HCT116 (cell line): ENCODE results near the gene ZNF182. TPM values are rescaled to one million over a fixed set of nuclear protein-coding genes. Genes with fewer than 3 reads are reported as not detected.

Source experiments
- ATAC-seq: fragments of 200-7000 bp; cut with Tn5 transposase; 2 replicates; pipeline ENCODE4 v1.9.1; 2020; ENCODE audit warnings: mild to moderate bottlenecking, moderate library complexity
- BruUV-seq: library from RNA; stranded (reverse); fragments of 400-500 nt; replicated peaks from 2 replicates; lab custom pipeline; 2021; lab: Mats Ljungman, UMichigan
- CTCF ChIA-PET: fragments of 300-600 bp; sonication (Branson Sonifier 250); formaldehyde crosslinking; loops from one replicate; lab custom pipeline; 2021; ENCODE audit warnings: antibody characterized with exemption; lab: Charles Lee
- POLR2A ChIA-PET: fragments of 300-600, 350-600 bp; sonication (Branson Sonifier 250); formaldehyde crosslinking; loops from one replicate; lab custom pipeline; 2021; ENCODE audit warnings: antibody characterized with exemption; lab: Charles Lee
- RAD21 ChIA-PET, 2 experiments: fragments of 300-600 bp; sonication (Branson Sonifier 250); formaldehyde crosslinking; loops; one replicate each; lab custom pipeline; 2023; ENCODE audit warnings: low total read pairs in 2 of 2; ENCODE audit not compliant: uncharacterized antibody in 2 of 2, unreplicated experiment in 2 of 2, low non-redundant PET in 1 of 2; lab: Charles Lee
- DNase-seq: peaks from one replicate; pipeline ENCODE4 v3.0.0-alpha.2; 2010; ENCODE audit warnings: low read depth, low spot score
- H2AFZ ChIP-seq: fragments of 200-600 bp; shearing (Covaris generic), sonication (generic); 2 replicates; pipeline ENCODE4 v1.6.1; 2017; ENCODE audit warnings: low read depth, mixed run types, mixed read lengths, antibody characterized with exemption, low read length; ENCODE audit not compliant: poor library complexity, severe bottlenecking
- H3K27ac ChIP-seq: 2 replicates; pipeline ENCODE4 v1.5.1; 2012; ENCODE audit warnings: low read depth, low read length
- H3K27me3 ChIP-seq: fragments of 200-600 bp; sonication (generic); 2 replicates; pipeline ENCODE4 v1.6.1; 2016; ENCODE audit warnings: mixed run types, low read length, mixed read lengths; ENCODE audit not compliant: insufficient read depth
- H3K36me3 ChIP-seq, 2 experiments: fragments of 200-500 bp in 1 of 2; fragments of 200-600 bp in 1 of 2; sonication (Bioruptor generic) in 1 of 2; sonication (generic) in 1 of 2; 2 replicates each; pipeline versions ENCODE4 v1.5.1 to v1.6.1; 2014 to 2016; ENCODE audit warnings: low read length in 2 of 2, inconsistent platforms in 1 of 2, mixed read lengths in 1 of 2, mixed run types in 1 of 2; ENCODE audit not compliant: insufficient read depth in 2 of 2, control insufficient read depth in 1 of 2
- H3K4me1 ChIP-seq, 2 experiments: fragments of 200-600 bp in 1 of 2; sonication (generic) in 1 of 2; 2 replicates each; pipeline versions ENCODE4 v1.5.1 to v1.6.1; 2012 to 2017; ENCODE audit warnings: low read length in 2 of 2, inconsistent platforms in 1 of 2, mild to moderate bottlenecking in 1 of 2, mixed read lengths in 1 of 2, mixed run types in 1 of 2, moderate library complexity in 1 of 2; ENCODE audit not compliant: insufficient read depth in 2 of 2, control insufficient read depth in 1 of 2
- H3K4me2 ChIP-seq: fragments of 200-600 bp; sonication (generic); 2 replicates; pipeline ENCODE4 v1.6.1; 2017; ENCODE audit warnings: mixed run types, low read length, mixed read lengths
- H3K4me3 ChIP-seq, 2 experiments: fragments of 200-600 bp in 1 of 2; sonication (generic) in 1 of 2; replicated peaks in 1 of 2; 2 replicates each; pipeline ENCODE4 v1.5.1; 2011 to 2016; ENCODE audit warnings: low read length in 2 of 2, control low read depth in 1 of 2, low read depth in 1 of 2, mild to moderate bottlenecking in 1 of 2, mixed read lengths in 1 of 2, mixed run types in 1 of 2
- H3K79me2 ChIP-seq: fragments of 200-600 bp; sonication (generic); 2 replicates; pipeline ENCODE4 v1.6.1; 2017; ENCODE audit warnings: mild to moderate bottlenecking, mixed run types, low read length, moderate library complexity, mixed read lengths; ENCODE audit not compliant: insufficient read depth
- H3K9ac ChIP-seq: fragments of 200-600 bp; sonication (generic); 2 replicates; pipeline ENCODE4 v1.6.1; 2016; ENCODE audit warnings: low read length, mixed read lengths
- H3K9me2 ChIP-seq: fragments of 200-600 bp; sonication (generic), shearing (Covaris generic); 2 replicates; pipeline ENCODE4 v1.6.1; 2017; ENCODE audit warnings: mixed run types, mild to moderate bottlenecking, moderate library complexity; ENCODE audit not compliant: insufficient read depth
- H3K9me3 ChIP-seq, 2 experiments: fragments of 200-500 bp in 1 of 2; fragments of 200-600 bp in 1 of 2; sonication (Bioruptor generic) in 1 of 2; sonication (generic) in 1 of 2; 2 replicates each; pipeline ENCODE4 v1.6.1; 2014 to 2017; ENCODE audit warnings: low read length in 2 of 2, mixed read lengths in 2 of 2, inconsistent platforms in 1 of 2, low read depth in 1 of 2, mild to moderate bottlenecking in 1 of 2, mixed run types in 1 of 2, moderate library complexity in 1 of 2; ENCODE audit not compliant: control insufficient read depth in 1 of 2, insufficient read depth in 1 of 2
- H4K20me1 ChIP-seq: fragments of 200-600 bp; sonication (generic), shearing (Covaris generic); 2 replicates; pipeline ENCODE4 v1.6.1; 2017; ENCODE audit warnings: mixed run types, mild to moderate bottlenecking, moderate library complexity; ENCODE audit not compliant: insufficient read depth
- CBX3 ChIP-seq: IDR thresholded peaks from 2 replicates; pipeline ENCODE4 v1.6.1; 2012; ENCODE audit warnings: low read depth
- CEBPB ChIP-seq: IDR thresholded peaks from 2 replicates; pipeline ENCODE4 v1.6.1; 2012; ENCODE audit warnings: low read depth
- EGR1 ChIP-seq: IDR thresholded peaks from 2 replicates; pipeline ENCODE4 v1.6.1; 2012; ENCODE audit warnings: low read depth
- ELF1 ChIP-seq: IDR thresholded peaks from 2 replicates; pipeline ENCODE4 v1.6.1; 2012; ENCODE audit warnings: low read depth, borderline replicate concordance
- EZH2phosphoT487 ChIP-seq: fragments of 200-600 bp; IDR thresholded peaks from 2 replicates; pipeline ENCODE4 v1.6.1; 2018; ENCODE audit warnings: antibody characterized with exemption, borderline replicate concordance
- FOSL1 ChIP-seq: IDR thresholded peaks from 2 replicates; pipeline ENCODE4 v1.6.1; 2012; ENCODE audit warnings: low read depth
- JUND ChIP-seq: IDR thresholded peaks from 2 replicates; pipeline ENCODE4 v1.6.1; 2012
- POLR2A ChIP-seq: IDR thresholded peaks from 2 replicates; pipeline ENCODE4 v1.7.0; 2011; ENCODE audit warnings: borderline replicate concordance; ENCODE audit not compliant: insufficient read depth, insufficient read length; ENCODE audit errors: extremely low read depth
- POLR2AphosphoS5 ChIP-seq: IDR thresholded peaks from 2 replicates; pipeline ENCODE4 v1.6.1; 2011; ENCODE audit warnings: mild to moderate bottlenecking, low read depth, low read length, moderate library complexity
- RAD21 ChIP-seq: IDR thresholded peaks from 2 replicates; pipeline ENCODE4 v1.6.1; 2012; ENCODE audit warnings: low read depth, mild to moderate bottlenecking
- SIN3A ChIP-seq: IDR thresholded peaks from 2 replicates; pipeline ENCODE4 v1.6.1; 2012; ENCODE audit warnings: low read depth
- SP1 ChIP-seq: IDR thresholded peaks from 2 replicates; pipeline ENCODE4 v1.6.1; 2012; ENCODE audit warnings: low read depth
- SRF ChIP-seq: IDR thresholded peaks from 2 replicates; pipeline ENCODE4 v1.6.1; 2012; ENCODE audit warnings: low read depth
- TCF7L2 ChIP-seq: IDR thresholded peaks from 2 replicates; pipeline ENCODE4 v1.7.0; 2011; ENCODE audit warnings: borderline replicate concordance, inconsistent platforms; ENCODE audit not compliant: insufficient read depth, insufficient read length; ENCODE audit errors: extremely low read depth
- ZFX ChIP-seq: fragments of 450-650 bp; IDR thresholded peaks from 2 replicates; pipeline ENCODE4 v1.6.1; 2017
- ZNF274 ChIP-seq: fragments of 200-500 bp; sonication (Bioruptor generic); IDR thresholded peaks from 2 replicates; pipeline ENCODE4 v1.6.1; 2014; ENCODE audit warnings: mild to moderate bottlenecking, low read depth, low read length, inconsistent platforms
- intact Hi-C: fragments of 100-400 bp; cut with micrococcal nuclease; formaldehyde crosslinking; loops from 2 replicates; pipeline ENCODE4 v1.10.0; 2022
- total RNA-seq: library from RNA; stranded (reverse); gene quantifications from one replicate; pipeline ENCODE4 v1.2.1, GENCODE V29; 2021; ENCODE audit not compliant: unreplicated experiment
- TF ChIP-seq, protein P1 (sequence below): IDR thresholded peaks from 2 replicates; pipeline ENCODE4 v1.6.1; 2012
- TF ChIP-seq, protein P2 (sequence below): IDR thresholded peaks from 2 replicates; pipeline ENCODE4 v1.6.1; 2012; ENCODE audit warnings: low read depth
- TF ChIP-seq, protein P3 (sequence below): IDR thresholded peaks from 2 replicates; pipeline ENCODE4 v1.6.1; 2011; ENCODE audit warnings: mild to moderate bottlenecking, low read length, moderate library complexity; ENCODE audit not compliant: insufficient replicate concordance; ENCODE audit errors: extremely low read depth
- TF ChIP-seq, protein P4 (sequence below), 3 experiments: fragments of 200-600 bp in 1 of 3; sonication (generic) in 1 of 3; IDR thresholded peaks in 2 of 3; conservative IDR thresholded peaks in 1 of 3; 2 replicates each; pipeline ENCODE4 v1.5.1; 2012 to 2017; ENCODE audit warnings: low read depth in 2 of 3, low read length in 2 of 3, antibody characterized with exemption in 1 of 3, borderline replicate concordance in 1 of 3, control low read depth in 1 of 3, mild to moderate bottlenecking in 1 of 3, mixed read lengths in 1 of 3, mixed run types in 1 of 3, moderate library complexity in 1 of 3; ENCODE audit not compliant: insufficient read depth in 1 of 3

The ZNF182 gene
- total RNA-seq, 1 experiment from 2014 or later: 5.1 TPM

DNA sequence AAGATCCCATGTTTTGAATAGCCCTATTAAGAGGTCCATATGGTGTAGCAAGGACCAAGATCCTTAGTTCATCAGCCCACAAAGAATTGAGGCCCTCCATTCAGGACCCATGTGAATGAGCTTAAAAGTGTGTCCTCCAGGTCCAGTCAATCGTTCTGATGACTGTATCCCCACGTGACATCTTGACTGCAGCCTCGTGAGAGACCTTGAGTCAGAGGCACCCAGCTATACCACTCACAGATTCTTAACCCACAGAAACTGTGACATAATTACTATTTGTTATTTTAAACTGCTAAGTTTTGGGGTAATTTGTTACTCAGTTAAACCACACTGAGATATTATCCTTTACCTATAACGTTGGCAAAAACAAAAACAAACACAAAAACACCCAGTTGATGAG lies 62.4 kb downstream of the ZNF182 start:
- no peak for DNase-seq
- no peaks in the 10 kb centered on the region for H3K27me3 ChIP-seq
- H2AFZ ChIP-seq: no peak overlapping the region
- no peak overlapping the region for H3K4me3 ChIP-seq
- H3K4me1 ChIP-seq: no peaks in the 10 kb centered on the region
- BruUV-seq: no TSS peak
- ChIA-PET CTCF (no interaction called here), RAD21 (no interaction called here), POLR2A (no interaction called here)
- H3K27ac ChIP-seq: no peak overlapping the region
- no peaks in the 10 kb centered on the region for H3K9me3 ChIP-seq
- no peak for ATAC-seq
- TF ChIP-seq EGR1 (no peak), SP1 (no peak), TCF7L2 (no peak), EZH2phosphoT487 (no peak), SRF (no peak), FOSL1 (no peak), POLR2AphosphoS5 (no peak), SIN3A (no peak), POLR2A (no peak), ELF1 (no peak), JUND (no peak), CBX3 (no peak), CEBPB (no peak), ZNF274 (no peak), ZFX (no peak), RAD21 (no peak)
- TF ChIP-seq, protein P1, sequence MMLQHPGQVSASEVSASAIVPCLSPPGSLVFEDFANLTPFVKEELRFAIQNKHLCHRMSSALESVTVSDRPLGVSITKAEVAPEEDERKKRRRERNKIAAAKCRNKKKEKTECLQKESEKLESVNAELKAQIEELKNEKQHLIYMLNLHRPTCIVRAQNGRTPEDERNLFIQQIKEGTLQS: no peak
- TF ChIP-seq, protein P2, sequence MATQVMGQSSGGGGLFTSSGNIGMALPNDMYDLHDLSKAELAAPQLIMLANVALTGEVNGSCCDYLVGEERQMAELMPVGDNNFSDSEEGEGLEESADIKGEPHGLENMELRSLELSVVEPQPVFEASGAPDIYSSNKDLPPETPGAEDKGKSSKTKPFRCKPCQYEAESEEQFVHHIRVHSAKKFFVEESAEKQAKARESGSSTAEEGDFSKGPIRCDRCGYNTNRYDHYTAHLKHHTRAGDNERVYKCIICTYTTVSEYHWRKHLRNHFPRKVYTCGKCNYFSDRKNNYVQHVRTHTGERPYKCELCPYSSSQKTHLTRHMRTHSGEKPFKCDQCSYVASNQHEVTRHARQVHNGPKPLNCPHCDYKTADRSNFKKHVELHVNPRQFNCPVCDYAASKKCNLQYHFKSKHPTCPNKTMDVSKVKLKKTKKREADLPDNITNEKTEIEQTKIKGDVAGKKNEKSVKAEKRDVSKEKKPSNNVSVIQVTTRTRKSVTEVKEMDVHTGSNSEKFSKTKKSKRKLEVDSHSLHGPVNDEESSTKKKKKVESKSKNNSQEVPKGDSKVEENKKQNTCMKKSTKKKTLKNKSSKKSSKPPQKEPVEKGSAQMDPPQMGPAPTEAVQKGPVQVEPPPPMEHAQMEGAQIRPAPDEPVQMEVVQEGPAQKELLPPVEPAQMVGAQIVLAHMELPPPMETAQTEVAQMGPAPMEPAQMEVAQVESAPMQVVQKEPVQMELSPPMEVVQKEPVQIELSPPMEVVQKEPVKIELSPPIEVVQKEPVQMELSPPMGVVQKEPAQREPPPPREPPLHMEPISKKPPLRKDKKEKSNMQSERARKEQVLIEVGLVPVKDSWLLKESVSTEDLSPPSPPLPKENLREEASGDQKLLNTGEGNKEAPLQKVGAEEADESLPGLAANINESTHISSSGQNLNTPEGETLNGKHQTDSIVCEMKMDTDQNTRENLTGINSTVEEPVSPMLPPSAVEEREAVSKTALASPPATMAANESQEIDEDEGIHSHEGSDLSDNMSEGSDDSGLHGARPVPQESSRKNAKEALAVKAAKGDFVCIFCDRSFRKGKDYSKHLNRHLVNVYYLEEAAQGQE: no peak
- TF ChIP-seq, protein P3, sequence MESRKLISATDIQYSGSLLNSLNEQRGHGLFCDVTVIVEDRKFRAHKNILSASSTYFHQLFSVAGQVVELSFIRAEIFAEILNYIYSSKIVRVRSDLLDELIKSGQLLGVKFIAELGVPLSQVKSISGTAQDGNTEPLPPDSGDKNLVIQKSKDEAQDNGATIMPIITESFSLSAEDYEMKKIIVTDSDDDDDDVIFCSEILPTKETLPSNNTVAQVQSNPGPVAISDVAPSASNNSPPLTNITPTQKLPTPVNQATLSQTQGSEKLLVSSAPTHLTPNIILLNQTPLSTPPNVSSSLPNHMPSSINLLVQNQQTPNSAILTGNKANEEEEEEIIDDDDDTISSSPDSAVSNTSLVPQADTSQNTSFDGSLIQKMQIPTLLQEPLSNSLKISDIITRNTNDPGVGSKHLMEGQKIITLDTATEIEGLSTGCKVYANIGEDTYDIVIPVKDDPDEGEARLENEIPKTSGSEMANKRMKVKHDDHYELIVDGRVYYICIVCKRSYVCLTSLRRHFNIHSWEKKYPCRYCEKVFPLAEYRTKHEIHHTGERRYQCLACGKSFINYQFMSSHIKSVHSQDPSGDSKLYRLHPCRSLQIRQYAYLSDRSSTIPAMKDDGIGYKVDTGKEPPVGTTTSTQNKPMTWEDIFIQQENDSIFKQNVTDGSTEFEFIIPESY: no peak
- TF ChIP-seq, protein P4, sequence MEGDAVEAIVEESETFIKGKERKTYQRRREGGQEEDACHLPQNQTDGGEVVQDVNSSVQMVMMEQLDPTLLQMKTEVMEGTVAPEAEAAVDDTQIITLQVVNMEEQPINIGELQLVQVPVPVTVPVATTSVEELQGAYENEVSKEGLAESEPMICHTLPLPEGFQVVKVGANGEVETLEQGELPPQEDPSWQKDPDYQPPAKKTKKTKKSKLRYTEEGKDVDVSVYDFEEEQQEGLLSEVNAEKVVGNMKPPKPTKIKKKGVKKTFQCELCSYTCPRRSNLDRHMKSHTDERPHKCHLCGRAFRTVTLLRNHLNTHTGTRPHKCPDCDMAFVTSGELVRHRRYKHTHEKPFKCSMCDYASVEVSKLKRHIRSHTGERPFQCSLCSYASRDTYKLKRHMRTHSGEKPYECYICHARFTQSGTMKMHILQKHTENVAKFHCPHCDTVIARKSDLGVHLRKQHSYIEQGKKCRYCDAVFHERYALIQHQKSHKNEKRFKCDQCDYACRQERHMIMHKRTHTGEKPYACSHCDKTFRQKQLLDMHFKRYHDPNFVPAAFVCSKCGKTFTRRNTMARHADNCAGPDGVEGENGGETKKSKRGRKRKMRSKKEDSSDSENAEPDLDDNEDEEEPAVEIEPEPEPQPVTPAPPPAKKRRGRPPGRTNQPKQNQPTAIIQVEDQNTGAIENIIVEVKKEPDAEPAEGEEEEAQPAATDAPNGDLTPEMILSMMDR (IDR thresholded peaks at IDR 0.05 in 2 of 3, conservative IDR thresholded peaks at IDR 0.05 in 1 of 3; ENCODE audit: borderline replicate concordance in 1 of 3, insufficient read depth in 1 of 3, low read depth in 2 of 3, low read length in 2 of 3): no peak
- no peak overlapping the region for H3K9ac ChIP-seq
- no peaks in the 10 kb centered on the region for H3K79me2 ChIP-seq
- no peaks in the 10 kb centered on the region for H4K20me1 ChIP-seq
- no peak overlapping the region for H3K4me2 ChIP-seq
- intact Hi-C loops: no loop called here
- H3K9me2 ChIP-seq: no peaks in the 10 kb centered on the region
- H3K36me3 ChIP-seq: no peaks in the 10 kb centered on the region
